ENCODE data around the gene MEPCE.
"Not testable (repeated sequence)": the region's sequence is repeated elsewhere in the genome, so short reads cannot be mapped to it uniquely, and the experiment has no call there.

Gene MEPCE, protein sequence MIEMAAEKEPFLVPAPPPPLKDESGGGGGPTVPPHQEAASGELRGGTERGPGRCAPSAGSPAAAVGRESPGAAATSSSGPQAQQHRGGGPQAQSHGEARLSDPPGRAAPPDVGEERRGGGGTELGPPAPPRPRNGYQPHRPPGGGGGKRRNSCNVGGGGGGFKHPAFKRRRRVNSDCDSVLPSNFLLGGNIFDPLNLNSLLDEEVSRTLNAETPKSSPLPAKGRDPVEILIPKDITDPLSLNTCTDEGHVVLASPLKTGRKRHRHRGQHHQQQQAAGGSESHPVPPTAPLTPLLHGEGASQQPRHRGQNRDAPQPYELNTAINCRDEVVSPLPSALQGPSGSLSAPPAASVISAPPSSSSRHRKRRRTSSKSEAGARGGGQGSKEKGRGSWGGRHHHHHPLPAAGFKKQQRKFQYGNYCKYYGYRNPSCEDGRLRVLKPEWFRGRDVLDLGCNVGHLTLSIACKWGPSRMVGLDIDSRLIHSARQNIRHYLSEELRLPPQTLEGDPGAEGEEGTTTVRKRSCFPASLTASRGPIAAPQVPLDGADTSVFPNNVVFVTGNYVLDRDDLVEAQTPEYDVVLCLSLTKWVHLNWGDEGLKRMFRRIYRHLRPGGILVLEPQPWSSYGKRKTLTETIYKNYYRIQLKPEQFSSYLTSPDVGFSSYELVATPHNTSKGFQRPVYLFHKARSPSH

DNA sequence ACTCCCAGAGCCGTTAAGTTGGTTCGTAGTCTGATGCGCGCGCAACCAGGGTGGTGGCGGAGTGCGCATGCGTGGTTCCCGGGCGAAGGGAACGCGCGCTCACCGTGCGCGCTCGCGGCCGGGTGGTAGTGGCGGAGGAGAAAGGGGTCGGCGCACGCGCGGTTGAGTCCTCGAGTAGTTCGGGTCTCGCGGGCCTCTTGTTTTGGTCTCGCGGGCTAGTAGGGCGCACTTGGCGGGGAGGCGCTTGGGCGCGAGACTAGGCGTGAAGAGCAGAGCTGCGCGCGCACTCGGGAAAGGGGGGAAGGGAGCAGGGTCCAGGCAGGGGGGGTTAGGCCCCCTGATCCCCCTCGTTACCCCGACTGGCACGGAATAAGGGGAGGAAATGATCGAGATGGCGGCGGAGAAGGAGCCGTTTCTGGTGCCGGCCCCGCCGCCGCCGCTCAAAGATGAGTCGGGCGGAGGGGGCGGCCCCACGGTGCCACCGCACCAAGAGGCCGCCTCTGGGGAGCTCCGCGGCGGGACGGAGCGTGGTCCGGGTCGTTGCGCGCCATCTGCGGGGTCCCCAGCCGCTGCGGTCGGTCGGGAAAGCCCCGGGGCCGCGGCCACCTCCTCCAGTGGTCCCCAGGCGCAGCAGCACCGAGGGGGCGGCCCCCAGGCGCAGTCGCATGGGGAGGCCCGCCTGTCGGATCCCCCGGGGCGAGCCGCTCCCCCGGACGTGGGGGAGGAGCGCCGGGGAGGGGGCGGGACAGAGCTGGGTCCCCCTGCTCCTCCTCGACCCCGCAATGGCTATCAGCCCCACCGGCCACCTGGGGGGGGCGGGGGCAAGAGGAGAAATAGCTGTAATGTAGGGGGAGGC, at the start of gene MEPCE:
TSS of gene MEPCE (plus strand) at position 195 of the 856 bp plus-strand sequence. CDS start at position 383, 188 bp downstream.
- DNase-seq: peak; percentile 97 to 98

DNA sequence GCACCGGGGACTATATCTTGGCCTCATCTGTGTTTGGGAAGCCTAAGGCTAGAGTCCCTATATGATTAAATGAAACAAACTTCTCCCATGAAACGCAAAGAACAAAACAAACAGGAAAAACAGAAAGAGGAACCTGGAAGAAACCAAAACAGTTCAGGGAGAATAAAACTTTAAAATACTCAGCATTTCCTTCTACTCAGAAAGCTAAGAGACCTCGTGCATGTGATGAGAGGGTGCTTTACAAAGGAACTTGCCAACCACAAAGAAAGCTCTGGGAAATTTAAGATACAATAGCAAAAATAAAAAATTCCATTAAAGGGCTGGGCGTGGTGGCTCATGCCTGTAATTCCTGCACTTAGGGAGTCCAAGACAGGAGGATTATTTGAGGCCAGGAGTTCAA, 49.4 kb upstream of the MEPCE start:
- no peak for DNase-seq

DNA sequence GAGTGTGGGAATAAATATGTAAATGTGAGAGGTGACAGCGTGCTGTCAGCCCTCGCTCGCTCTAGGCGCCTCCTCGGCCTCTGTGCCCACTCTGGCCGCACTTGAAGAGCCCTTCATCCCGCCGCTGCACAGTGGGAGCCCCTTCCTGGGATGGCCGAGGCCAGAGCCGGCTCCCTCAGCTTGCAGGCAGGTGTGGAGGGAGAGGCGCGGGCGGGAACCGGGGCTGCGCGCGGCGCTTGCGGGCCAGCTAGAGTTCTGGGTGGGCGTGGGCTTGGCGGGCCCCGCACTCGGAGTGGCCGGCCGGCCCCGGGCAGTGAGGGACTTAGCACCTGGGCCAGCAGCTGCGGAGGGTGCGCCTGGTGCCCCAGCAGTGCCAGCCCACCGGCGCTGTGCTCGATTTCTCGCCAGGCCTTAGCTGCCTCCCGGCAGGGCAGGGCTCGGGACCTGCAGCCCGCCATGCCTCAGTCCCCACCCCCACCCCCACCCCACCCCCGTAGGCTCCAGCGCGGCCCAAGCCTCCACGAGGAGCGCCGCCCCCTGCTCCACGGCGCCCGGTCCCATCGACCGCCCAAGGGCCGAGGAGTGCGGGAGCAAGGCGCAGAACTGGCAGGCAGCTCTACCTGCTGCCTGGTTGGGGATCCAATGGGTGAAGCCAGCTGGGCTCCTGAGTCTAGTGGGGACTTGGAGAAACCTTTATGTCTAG, 47.9 kb upstream of the MEPCE start:
- not testable (repeated sequence) for DNase-seq

DNA sequence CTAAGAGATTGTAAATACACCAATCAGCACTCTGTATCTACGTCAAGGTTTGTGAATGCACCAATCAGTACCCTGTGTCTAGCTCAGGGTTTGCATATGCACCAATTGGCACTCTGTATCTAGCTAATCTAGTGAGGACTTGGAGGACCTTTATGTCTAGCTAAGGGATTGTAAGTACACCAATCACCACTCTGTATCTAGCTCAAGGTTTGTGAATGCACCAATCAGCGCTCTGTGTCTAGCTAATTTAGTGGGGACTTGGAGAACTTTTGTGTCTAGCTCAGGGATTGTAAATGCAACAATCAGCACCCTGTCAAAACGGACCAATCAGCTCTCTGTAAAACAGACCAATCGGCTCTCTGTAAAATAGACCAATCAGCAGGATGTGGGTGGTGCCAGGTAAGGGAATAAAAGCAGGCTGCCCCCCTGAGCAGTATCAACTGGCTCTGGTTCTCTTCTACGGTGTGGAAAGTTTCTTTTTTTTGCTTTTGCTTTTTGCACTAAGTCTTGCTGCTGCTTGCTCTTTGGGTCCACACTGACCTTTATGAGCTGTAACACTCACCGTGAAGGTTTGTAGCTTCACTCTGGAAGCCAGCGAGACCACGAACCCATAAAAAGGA, 47.3 kb upstream of the MEPCE start:
- DNase-seq: not testable (repeated sequence)

DNA sequence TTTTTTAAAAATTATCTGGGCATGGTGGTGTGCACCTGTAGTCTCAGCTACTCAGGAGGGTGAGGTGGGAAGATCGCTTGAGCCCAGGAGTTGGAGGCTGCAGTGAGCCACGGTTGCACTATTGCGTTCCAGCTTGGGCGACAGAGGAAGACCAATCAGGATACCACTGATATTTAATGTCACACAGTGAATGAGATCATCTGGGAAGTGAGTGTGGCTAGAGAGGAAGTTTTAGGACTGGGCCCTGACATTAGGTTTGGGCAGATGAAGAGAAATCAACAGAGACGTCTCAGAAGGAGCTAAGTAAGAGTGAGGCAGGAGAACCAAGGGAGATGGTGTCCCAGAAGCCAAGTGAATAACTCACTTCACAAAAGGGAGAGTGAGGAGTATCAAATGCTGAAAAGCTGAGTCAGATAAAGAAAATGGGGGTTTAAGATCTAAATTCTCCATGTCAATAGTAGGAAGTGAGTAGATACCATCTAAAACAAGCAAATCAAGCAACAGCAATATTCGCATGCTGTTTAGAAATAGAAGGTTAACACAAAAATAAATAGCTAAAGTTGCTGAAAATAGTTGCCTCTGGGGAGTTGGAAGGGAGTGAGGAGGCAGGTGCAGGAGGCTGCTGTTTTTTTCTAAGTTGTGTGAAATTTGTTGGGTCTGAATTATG, 44.9 kb upstream of the MEPCE start:
- no peak for DNase-seq

DNA sequence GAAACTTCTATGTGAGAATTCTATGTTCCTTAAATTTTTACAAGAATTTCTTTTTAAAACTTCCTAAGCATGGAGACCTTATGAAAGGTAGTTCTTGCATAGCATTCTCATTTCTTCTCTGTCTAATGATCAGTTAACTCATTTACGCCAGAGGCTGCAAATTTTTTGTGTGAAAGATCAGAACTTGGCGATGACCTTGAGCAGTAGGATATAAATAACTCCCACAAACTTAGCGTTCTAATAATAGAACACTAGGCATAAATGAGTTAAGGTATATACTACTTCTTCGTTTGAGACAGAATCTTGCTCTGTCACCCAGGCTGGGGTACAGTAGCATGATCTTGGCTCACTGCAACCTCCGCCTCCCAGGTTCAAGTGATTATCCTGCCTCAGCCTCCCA, 42.7 kb upstream of the MEPCE start:
- DNase-seq: no peak

DNA sequence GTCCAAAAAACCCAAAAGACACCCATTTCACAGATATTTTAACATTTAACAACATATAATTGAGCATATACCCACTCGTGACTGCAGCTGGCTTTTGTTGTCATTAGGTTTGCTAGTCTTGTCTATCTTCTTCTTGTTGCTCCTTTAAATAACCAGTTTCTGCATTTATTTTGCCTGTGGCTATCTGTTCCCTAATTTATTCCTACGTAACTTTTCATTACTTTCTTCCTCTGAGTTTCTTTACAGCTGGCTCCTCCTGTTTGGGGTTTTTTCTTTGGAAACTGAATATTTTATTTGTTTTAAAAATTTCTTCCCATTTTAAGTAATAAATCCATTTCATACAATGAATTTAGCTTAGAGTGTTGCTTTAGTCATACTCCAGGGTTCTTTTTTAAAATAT, 41.9 kb upstream of the MEPCE start:
- DNase-seq: no peak

DNA sequence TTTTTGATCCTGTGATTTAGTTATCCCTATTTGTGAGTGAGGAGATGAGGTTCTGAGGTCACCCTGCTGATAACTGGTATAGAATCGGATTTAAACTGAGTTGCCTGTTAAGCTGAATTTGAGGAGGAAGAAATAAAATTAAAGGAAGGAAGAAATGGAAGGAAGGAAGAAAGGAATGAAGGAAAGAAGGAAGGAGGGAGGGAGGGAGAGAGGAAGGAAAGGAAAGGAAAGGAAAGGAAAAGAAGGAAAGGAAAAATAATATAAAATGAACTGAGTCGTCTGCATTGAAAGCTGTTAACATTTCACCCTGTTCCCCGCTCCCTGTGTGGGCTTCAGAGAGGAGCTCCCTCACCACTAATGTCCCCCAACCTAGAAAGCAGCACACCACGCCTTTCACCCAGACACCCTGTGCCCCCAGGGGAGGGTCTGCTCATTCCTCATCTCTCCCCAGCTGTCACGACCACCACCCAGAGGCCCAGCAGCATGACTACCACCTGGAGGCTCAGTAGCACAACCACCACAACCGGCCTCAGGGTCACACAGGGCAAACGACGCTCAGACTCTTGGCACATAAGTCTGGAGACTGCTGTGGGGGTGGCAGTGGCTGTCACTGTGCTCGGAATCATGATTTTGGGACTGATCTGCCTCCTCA, 40.1 kb upstream of the MEPCE start:
- DNase-seq: no peak

DNA sequence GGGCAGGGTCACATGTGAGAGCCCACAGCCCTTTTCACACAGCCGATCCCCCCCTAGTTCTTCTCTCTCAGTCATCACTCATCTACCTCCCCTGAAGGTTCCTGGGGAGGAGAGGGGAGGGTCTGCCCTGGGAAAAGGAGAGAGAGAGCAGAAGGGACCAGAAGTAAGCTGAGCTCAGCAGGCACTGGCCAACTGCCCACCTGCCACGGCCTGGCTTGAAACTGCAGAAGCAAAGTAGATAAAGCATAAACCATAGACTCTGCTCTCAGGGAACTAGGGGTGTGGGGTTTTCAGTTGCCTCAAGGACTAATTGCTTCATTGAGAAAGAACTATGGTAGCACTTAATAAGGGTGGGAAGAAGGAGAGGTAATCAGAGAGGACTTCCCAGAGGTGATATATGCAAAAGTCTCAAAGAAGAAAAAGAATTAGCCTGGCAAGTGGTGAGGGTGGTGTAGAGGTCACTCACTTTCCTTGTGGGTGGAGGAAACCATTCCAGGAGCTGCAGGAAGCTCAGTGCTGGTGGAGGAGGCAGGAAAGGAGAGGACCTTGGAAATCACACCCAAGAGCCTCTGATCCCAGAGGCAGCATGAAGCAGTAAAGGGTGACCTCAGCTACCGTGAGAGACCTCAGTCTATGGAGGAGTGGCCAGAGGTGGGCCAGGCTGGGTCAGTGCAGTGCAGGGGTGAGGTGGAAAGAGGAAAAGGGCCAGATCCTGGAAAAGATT, 39.2 kb upstream of the MEPCE start:
- no peak for DNase-seq

DNA sequence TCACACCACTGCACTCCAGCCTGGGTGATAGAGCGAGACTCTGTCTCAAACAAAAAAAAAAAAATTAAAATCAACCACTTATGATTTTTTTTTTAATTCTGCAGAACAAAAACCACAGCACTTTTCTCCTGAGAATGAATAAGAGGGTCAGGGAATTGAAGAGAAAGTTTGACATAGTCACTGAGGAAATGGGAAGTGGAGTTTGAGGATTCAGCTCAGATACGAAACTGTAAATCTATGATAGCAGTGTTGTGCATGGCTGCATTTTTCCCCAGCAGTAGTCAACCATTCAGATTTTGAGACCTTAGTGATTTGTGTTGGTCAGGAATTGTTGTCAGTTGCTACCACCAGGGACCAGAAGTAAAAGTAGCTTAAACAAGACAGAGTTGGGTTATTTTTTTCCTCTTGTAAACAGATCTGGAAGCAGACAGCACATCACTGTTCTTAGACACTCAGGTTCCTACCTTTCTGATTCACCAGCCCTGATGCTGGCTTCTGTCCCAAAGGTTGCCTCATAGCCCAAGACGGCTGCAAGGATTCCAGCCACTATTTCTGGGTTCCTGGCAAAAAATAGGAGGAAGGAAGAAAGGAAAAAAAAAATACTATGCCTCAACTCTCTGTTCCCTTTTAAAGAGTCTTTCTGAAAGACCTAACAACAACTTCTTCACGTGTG, 36.3 kb upstream of the MEPCE start:
- DNase-seq: no peak

DNA sequence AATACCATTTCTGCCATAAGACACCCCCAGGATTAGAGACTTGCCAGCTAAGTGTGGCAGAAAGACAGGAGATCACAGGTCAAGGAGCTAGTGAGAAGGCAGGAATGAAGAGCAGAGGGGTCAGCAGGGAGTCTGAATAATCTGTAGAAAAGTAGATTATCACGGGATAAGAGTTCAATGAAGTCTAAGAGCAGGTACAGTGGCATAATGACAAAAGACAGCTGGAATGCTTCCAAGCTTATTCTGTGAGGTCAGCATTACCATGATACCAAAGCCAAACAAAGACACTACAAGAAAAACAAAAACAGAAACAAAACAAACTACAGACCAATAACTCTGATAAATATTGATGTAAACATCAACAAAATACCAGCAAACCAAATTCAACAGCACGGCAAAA, 35.6 kb upstream of the MEPCE start:
- no peak for DNase-seq

DNA sequence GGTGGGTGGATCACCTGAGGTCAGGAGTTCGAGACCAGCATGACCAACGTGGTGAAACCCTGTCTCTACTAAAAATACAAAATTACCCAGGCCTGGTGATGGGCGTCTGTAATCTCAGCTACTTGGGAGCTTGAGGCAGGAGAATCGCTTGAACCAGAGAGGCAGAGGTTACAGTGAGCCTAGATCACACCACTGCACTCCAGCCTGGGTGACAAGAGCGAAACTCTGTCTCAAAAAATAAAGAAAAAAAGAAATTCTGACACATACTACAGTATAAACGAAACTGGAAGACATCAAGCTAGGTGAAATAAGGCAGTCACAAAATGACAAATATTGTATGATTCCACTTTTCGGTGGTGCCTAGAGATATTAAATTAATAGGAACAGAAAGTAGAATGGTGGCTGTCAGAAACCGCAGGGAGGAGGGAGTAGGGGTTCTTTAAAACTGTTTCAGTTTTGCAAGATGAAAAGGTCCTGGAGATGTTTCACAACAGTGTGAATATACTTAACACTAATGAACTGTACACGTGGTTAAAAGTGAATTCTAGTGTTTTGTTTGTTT, 33.1 kb upstream of the MEPCE start:
- peak; percentile 33 to 67 for DNase-seq

DNA sequence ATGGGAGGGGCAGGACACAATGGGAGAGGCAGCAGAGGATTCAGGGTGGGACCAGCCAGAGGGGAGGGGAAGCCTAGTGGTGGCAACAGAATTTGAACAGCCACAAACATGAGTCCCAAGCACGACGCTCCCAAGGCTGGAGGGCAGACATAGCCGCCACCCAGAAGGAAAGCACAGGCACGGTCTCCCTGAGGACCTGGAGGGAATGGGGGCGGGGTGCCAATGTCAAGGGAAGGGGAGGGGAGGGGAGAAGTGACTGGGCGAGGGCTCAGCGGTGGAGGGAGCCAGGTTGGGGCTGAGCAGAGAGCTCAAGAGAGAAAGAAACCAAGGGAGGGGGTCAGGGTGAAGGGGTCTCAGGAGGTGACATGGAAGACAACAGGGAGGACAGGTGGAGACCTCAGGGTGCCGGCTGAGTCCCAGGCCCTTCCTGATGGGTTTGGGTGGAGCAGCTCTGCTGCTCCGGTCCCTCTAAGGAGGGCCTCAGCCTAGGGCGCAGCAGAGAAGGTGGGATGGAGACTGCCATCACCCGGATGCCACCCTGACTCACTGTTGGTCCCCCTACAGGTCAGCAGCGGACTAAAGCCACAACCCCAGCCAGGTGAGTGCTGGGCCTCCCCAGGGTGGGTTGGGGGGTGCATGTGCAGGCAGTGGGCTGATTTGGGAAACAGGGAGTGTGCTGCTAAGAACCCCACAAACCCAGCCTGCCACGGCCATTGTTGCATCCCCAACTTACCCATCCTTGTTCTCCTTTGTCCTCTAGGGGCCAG, 32.1 kb upstream of the MEPCE start:
- DNase-seq: no peak

DNA sequence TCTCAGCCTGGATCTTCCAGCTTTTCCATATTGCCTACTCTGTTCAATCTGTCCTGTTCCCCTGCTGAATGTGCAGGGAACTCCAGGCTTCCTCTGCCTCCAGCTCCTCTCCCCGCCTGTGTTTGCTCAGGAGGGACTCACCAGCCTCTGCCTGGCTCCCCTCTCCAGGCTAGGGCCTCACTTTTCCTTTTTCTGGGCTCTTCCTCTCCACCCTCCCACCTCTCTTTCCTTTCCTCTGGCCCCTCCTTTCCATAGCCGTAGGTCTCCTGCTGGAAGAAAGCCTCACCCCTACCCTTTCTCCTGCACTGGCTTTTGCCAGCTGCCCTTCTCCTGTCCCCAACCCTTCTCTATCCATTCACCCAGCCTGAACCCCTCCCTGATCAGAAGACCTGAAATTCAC, 31.4 kb upstream of the MEPCE start:
- DNase-seq: no peak

DNA sequence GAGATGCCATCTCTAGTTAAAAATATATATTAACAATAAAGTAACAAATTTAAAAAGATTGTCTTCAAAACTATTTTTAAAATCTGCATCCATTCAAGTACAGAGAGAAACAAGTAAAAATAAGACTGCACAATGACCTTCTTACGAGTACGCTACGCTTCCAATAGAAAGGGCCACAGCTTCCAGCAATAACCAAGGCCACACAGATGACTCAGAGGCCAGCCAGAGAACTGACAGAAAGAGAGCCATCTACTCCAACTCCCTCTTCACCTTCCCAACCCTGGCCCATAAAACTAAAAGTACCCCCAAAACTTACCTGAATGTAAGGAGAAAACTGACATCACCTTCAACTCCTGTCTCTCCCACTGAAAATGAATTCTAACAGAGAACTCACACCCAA, 29.6 kb upstream of the MEPCE start:
- DNase-seq: no peak

DNA sequence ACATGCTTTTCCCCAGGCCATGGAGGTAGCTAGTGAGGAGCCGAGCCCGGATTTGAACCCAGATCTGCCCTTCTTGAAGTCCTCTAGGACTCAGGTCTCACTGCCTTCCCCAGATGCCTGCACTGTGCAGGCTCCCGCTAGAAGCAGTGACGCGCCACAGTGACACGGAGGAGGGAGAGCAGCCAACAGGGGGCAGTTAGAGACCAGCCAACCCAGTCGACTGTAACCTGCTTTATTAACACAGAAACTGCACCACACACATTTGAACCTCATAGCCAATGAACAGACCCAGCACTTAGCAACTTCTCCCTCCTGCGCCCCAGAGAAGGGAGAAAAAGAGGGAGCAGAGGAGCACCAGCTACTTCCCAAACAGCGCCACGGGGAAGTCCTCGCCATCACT, 29.0 kb upstream of the MEPCE start:
- no peak for DNase-seq

DNA sequence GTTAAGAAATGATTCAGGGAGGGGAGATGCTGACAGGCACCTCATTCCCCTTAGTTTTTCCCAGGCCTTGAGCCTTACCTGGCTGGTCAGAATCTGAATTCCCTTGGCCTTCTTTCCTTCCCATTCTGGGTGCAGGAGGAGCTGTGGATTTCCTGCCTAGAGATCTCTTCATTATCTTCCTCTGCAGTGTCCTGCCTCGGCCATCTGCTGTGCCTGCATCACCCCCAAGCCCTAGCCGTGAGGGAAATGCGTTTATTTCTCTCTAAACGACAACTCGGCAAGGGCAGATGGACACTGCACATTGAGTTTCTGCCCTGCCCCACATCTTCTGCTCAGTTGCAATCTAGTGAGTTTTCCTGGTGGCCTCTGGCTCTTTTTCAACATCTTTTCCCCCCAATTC, 27.8 kb upstream of the MEPCE start:
- DNase-seq: no peak

DNA sequence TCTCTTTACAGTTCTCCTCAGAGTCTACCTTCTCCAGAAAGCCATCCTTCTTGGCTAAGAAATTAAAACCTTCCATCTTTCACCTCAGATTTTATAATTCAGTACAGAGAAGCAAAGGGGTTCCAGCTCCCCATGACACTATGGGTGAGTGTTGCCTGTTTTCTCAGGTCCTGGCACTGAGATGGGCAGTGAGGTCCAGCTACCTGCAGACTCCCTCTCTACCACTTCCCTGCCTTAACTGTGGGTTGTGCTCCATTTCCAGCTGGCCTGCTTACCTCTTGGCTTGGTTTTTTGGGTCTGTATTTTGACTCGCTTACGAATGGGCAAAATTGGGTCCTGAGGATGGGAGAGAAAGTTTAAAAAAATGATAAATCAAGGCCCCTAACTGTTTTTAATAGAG, 27.4 kb upstream of the MEPCE start:
- DNase-seq: no peak

DNA sequence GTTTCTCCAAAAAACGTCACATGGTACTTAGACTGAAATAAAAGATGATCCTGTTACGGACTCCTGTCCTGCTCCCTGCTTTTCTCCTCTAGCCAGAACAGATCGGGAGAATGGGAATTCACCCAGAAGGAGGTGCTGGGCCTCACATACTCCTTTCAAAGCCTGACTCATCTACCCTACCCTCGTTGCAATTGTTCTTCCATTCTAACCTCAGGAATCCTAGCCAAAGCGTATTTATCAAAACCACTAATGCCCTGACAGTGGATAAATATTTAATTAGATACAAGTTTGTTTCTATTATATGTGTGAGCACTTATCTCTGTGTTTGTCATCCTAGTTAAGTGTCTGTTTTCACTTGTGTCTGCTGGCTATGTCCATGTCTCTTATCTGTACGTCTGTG, 22.9 kb upstream of the MEPCE start:
- DNase-seq: no peak

Data from stimulated activated CD4-positive, alpha-beta T cell treated with anti-CD3 and anti-CD28 coated beads, Interleukin-2, amount 100 ng/mL, for 24 hours (primary cell).